A549 (cell line): ENCODE data around the gene TIMP3. TPM values are rescaled to one million over a fixed set of nuclear protein-coding genes. Genes with fewer than 3 reads are reported as not detected.

Source experiments
- ATAC-seq, 2 experiments: fragments of 200-7000 bp in 1 of 2; fragments of >200 bp in 1 of 2; cut with Nextera tagmentation in 1 of 2; cut with Tn5 transposase in 1 of 2; 3 replicates each; pipeline versions ENCODE4 v1.8.0 to v1.9.1; 2018 to 2020; ENCODE audit warnings: mild to moderate bottlenecking in 1 of 2, moderate library complexity in 1 of 2
- CTCF ChIA-PET: fragments of 300-600 bp; sonication (Branson Sonifier 250); formaldehyde crosslinking; extraction: SDS; loops from one replicate; lab custom pipeline; 2021; ENCODE audit warnings: antibody characterized with exemption, inconsistent platforms; lab: Yijun Ruan, JAX
- POLR2A ChIA-PET: fragments of 350-600 bp; formaldehyde crosslinking; extraction: SDS; loops from one replicate; lab custom pipeline; 2021; ENCODE audit warnings: antibody characterized with exemption, inconsistent platforms; lab: Yijun Ruan, JAX
- DNase-seq, 2 experiments: peaks; one replicate each; pipeline versions ENCODE4 v3.0.0 to v3.0.0-alpha.2; 2011 to 2016; ENCODE audit warnings: low read depth in 1 of 2, low spot score in 1 of 2
- FAIRE-seq: peaks from 2 replicates; lab custom pipeline; 2011; peaks lifted over from hg19 to GRCh38; lab: Jason Lieb, UNC
- H3K27ac ChIP-seq, 2 experiments: fragments of >200 bp; sonication (Bioruptor Twin); formaldehyde crosslinking; 3 replicates each; pipeline ENCODE4 v1.5.1; 2016 to 2017
- H3K4me1 ChIP-seq: fragments of >200 bp; sonication (Bioruptor Twin); formaldehyde crosslinking; 3 replicates; pipeline ENCODE4 v1.6.1; 2016
- H3K4me2 ChIP-seq: fragments of >200 bp; sonication (Bioruptor Twin); formaldehyde crosslinking; 3 replicates; pipeline ENCODE4 v1.6.1; 2016
- H3K4me3 ChIP-seq: fragments of >200 bp; sonication (Bioruptor Twin); formaldehyde crosslinking; 3 replicates; pipeline ENCODE4 v1.5.1; 2016
- H3K9me3 ChIP-seq: fragments of >200 bp; sonication (Bioruptor Twin); formaldehyde crosslinking; 3 replicates; pipeline ENCODE4 v1.6.1; 2016
- ATOH8 ChIP-seq: fragments of 250-450 bp; sonication (Bioruptor Pico); IDR thresholded peaks from 2 replicates; pipeline ENCODE4 v1.5.0; 2020; ENCODE audit warnings: low read depth, mild to moderate bottlenecking, moderate library complexity
- FOSL2 ChIP-seq, 2 experiments: fragments of 450-650 bp in 1 of 2; fragments of >200 bp in 1 of 2; sonication (Bioruptor Twin) in 1 of 2; formaldehyde crosslinking; IDR thresholded peaks; 2 replicates each; pipeline versions ENCODE4 v1.5.0 to v1.6.1; 2016 to 2020; ENCODE audit warnings: mild to moderate bottlenecking in 1 of 2, moderate library complexity in 1 of 2
- KDM5A ChIP-seq: fragments of 200-600 bp; sonication (generic); IDR thresholded peaks from 2 replicates; pipeline ENCODE4 v1.6.1; 2016; ENCODE audit warnings: antibody characterized with exemption, mild to moderate bottlenecking
- MAFK ChIP-seq: fragments of 450-650 bp; IDR thresholded peaks from 2 replicates; pipeline ENCODE4 v1.6.1; 2014; ENCODE audit not compliant: partially characterized antibody
- MYC ChIP-seq: IDR thresholded peaks from 2 replicates; pipeline ENCODE4 v1.6.1; 2012; ENCODE audit warnings: mild to moderate bottlenecking, inconsistent platforms, low read length, improper control_type of control experiment, borderline replicate concordance
- SMC3 ChIP-seq: fragments of >200 bp; sonication (Bioruptor Twin); formaldehyde crosslinking; IDR thresholded peaks from 3 replicates; pipeline ENCODE4 v1.6.1; 2018; ENCODE audit warnings: inconsistent platforms
- ZFP36 ChIP-seq: fragments of 450-650 bp; IDR thresholded peaks from 2 replicates; pipeline ENCODE4 v1.6.1; 2014; ENCODE audit warnings: borderline replicate concordance; ENCODE audit not compliant: partially characterized antibody
- WGBS: methylation state at CpG from one replicate; pipeline ENCODE4 v1.1.6; 2017; ENCODE audit errors: missing lambda C conversion rate; 5-methylcytosine and 5-hydroxymethylcytosine counted together
- polyA plus RNA-seq, 4 experiments: library from polyadenylated mRNA; depleted of rRNA in 3 of 4; stranded (reverse); fragments of >200 nt; fragmentation: RNase III in 1 of 4; extraction: RNeasy Plus Mini Kit Qiagen cat#74134 plus additional on column Dnase treatment in 1 of 4; gene quantifications; 2 replicates in 3 of 4; 3 replicates in 1 of 4; pipeline ENCODE4 v1.2.3, GENCODE V29; 2011 to 2017

Gene TIMP3
- polyA plus RNA-seq, 2 of the 4 experiments (the other 2 are of a cell fraction) = 1.4 to 1.7 TPM

- no peak for DNase-seq
- no peak overlapping the region for H3K27ac ChIP-seq
- no peaks in the 10 kb centered on the region for H3K4me1 ChIP-seq
- no peak overlapping the region for H3K4me2 ChIP-seq
- ATAC-seq = no peak
- H3K9me3 ChIP-seq = no peaks in the 10 kb centered on the region
- WGBS = 43% methylated on average over 8 of the region's 9 CpGs
- CTCF ChIA-PET = interaction anchor here (1.1 kb wide), 1 partner anchor 11 kb away, joined by 3 read pairs; no protein-coding TSS in a partner anchor
- POLR2A ChIA-PET = no interaction called here
- H3K4me3 ChIP-seq = no peak overlapping the region
- TF ChIP-seq FOSL2 (IDR thresholded peaks at IDR 0.05) (no peak), FOSL2 (CRISPR knock-in tag; IDR thresholded peaks at IDR 0.05) (no peak), SMC3 (no peak), ZFP36 (no peak), KDM5A (no peak), MAFK (no peak), ATOH8 (no peak), MYC (no peak)
- no peak for FAIRE-seq
Observed at GRCh38 chr22:32911503-32911902, 110.0 kb downstream of the TIMP3 start.
